ENCODE measurements around the gene OTOP2. TPM values are rescaled to one million over a fixed set of nuclear protein-coding genes. Genes with fewer than 3 reads are reported as not detected.

OTOP2 gene
- total RNA-seq (2022; extraction: Qiagen RNA extraction) = 0.05 to 0.08 TPM (median 0.05 TPM) in 4 of 5 replicates, not detected in the other

GRCh38 chr17:74924250-74924948 is at the start of gene OTOP2:
Gene OTOP2 (plus strand): TSS chr17:74924273. CDS start chr17:74924633, 360 bp downstream.

GRCh38 chr17:74892974-74893911 is 30.8 kb upstream of the OTOP2 start, which contains the start of gene FADS6:
Gene FADS6 (minus strand): TSS chr17:74893633. CDS start chr17:74893595, 38 bp downstream.

DNA sequence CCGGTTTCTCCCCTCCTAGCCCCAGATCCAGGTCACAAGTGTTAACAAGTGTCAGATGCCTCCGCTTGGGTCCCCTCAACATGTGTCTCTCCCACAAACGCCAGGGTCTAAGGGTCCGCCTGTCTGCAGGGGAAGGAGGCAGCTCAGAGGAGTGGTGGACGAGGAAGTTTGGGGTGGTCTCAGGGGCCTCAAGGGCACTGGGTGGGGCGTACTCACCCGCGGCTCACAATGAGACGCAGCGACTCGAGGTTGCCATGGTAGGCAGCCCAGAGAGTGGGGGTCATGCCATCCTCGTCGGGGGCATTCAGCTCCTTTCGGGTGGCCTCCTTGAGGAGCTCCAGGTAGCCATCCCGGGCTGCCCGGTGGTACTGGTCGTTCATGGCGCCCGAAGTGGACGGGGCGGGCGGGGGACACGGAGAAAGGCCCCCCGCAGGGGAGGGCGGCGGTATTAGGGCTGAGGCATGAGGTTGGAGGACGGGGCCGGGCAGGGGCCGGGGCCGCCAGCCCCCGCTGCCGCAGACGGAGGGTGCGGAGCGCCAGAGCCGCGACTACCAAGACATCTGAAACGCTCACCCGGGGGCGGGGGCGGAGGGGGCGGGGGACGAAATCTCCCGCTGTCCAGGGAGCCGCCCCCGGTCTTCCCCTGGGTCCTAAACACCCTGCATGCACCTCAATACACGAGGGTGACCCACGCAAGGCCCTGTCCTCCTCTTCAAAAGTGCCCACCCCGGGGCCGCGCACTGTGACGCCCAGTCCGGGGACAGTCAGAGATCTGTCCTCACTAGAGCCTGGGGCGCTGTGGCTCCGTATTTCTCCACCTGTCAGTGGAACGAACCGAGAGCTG is 1.2 kb upstream of the OTOP2 start, which contains the start of gene USH1G:
Gene USH1G (minus strand): TSS at position 562 of the 844 bp plus-strand sequence. CDS start 182 bp downstream, at position 380.

GRCh38 chr17:74935585-74936469 is 11.8 kb downstream of the OTOP2 start, which contains the start of gene OTOP3:
Gene OTOP3 (plus strand): TSS chr17:74935898. CDS start chr17:74935922, 24 bp downstream.

GRCh38 chr17:74972107-74972972 is 48.3 kb downstream of the OTOP2 start, which contains the start of gene HID1:
Gene HID1 (minus strand): TSS chr17:74972759. CDS start chr17:74972656, 103 bp downstream.

Other genes starting within 250 kb of the OTOP2 start
- gene CD300LF, start 211.3 kb upstream of the OTOP2 start, total RNA-seq (2022; extraction: Qiagen RNA extraction) = not detected in 5 replicates
- 0.87 to 1.7 TPM (median 1.2 TPM) in 5 replicates for gene RAB37, start 187.0 kb upstream of the OTOP2 start, total RNA-seq (2022; extraction: Qiagen RNA extraction)
- 35.3 to 45.9 TPM (median 44.4 TPM) in 5 replicates for gene NHERF1, start 175.6 kb upstream of the OTOP2 start, total RNA-seq (2022; extraction: Qiagen RNA extraction)
- gene NAT9, start 147.9 kb upstream of the OTOP2 start, total RNA-seq (2022; extraction: Qiagen RNA extraction) = 52.9 to 62.5 TPM (median 57.2 TPM) in 5 replicates
- gene GRIN2C, start 64.4 kb upstream of the OTOP2 start, total RNA-seq (2022; extraction: Qiagen RNA extraction) = 0.07 to 0.61 TPM (median 0.24 TPM) in 5 replicates
- 48.6 to 77.1 TPM (median 65.5 TPM) in 5 replicates for gene FDXR, start 51.3 kb upstream of the OTOP2 start, total RNA-seq (2022; extraction: Qiagen RNA extraction)
- 0.06 to 0.12 TPM in 2 of 5 replicates, not detected in the others for gene FADS6, start 30.6 kb upstream of the OTOP2 start, total RNA-seq (2022; extraction: Qiagen RNA extraction)
- gene USH1G, start 1.0 kb upstream of the OTOP2 start, total RNA-seq (2022; extraction: Qiagen RNA extraction) = 0.03 to 0.11 TPM (median 0.08 TPM) in 5 replicates
- gene OTOP3, start 11.6 kb downstream of the OTOP2 start, total RNA-seq (2022; extraction: Qiagen RNA extraction) = 0.05 TPM in 1 of 5 replicates, not detected in the others
- 6.0 to 9.9 TPM (median 9.0 TPM) in 5 replicates for gene HID1, start 48.5 kb downstream of the OTOP2 start, total RNA-seq (2022; extraction: Qiagen RNA extraction)
- gene CDR2L, start 63.4 kb downstream of the OTOP2 start, total RNA-seq (2022; extraction: Qiagen RNA extraction) = 37.1 to 57.1 TPM (median 52.4 TPM) in 5 replicates
- 76.4 to 81.8 TPM (median 77.9 TPM) in 5 replicates for gene MRPL58, start 88.4 kb downstream of the OTOP2 start, total RNA-seq (2022; extraction: Qiagen RNA extraction)
- gene ATP5PD, start 122.7 kb downstream of the OTOP2 start, total RNA-seq (2022; extraction: Qiagen RNA extraction) = 451 to 583 TPM (median 485 TPM) in 5 replicates
- 27.7 to 31.5 TPM (median 29.5 TPM) in 5 replicates for gene KCTD2, start 123.0 kb downstream of the OTOP2 start, total RNA-seq (2022; extraction: Qiagen RNA extraction)
- 18.6 to 35.9 TPM (median 32.2 TPM) in 5 replicates for gene SLC16A5, start 163.7 kb downstream of the OTOP2 start, total RNA-seq (2022; extraction: Qiagen RNA extraction)
- gene ARMC7, start 185.7 kb downstream of the OTOP2 start, total RNA-seq (2022; extraction: Qiagen RNA extraction) = 17.3 to 22.0 TPM (median 18.5 TPM) in 5 replicates
- gene NT5C, start 207.5 kb downstream of the OTOP2 start, total RNA-seq (2022; extraction: Qiagen RNA extraction) = 73.4 to 135 TPM (median 133 TPM) in 5 replicates
- 762 to 868 TPM (median 811 TPM) in 5 replicates for gene JPT1, start 230.2 kb downstream of the OTOP2 start, total RNA-seq (2022; extraction: Qiagen RNA extraction)